H9 (cell line): ENCODE measurements around the gene PAQR9. TPM values are rescaled to one million over a fixed set of nuclear protein-coding genes. Genes with fewer than 3 reads are reported as not detected.

ENCODE experiments used
- DNase-seq: peaks from one replicate; pipeline ENCODE4 v3.0.0-alpha.2; 2017
- H2AFZ ChIP-seq: one replicate; pipeline ENCODE4 v1.6.1; 2013; ENCODE audit warnings: mild to moderate bottlenecking, low read length, control low read depth, moderate library complexity
- H2AK5ac ChIP-seq: 2 replicates; pipeline ENCODE4 v1.6.1; 2013; ENCODE audit warnings: low read length, control low read depth, mixed read lengths; ENCODE audit not compliant: insufficient read length
- H2BK120ac ChIP-seq: one replicate; pipeline ENCODE4 v1.6.1; 2013; ENCODE audit warnings: low read depth, mild to moderate bottlenecking, low read length, control low read depth, inconsistent platforms; ENCODE audit not compliant: poor library complexity, severe bottlenecking
- H2BK12ac ChIP-seq: 2 replicates; pipeline ENCODE4 v1.6.1; 2013; ENCODE audit warnings: low read length, control low read depth, mixed read lengths, low read depth; ENCODE audit not compliant: insufficient read length
- H2BK15ac ChIP-seq: 2 replicates; pipeline ENCODE4 v1.6.1; 2013; ENCODE audit warnings: low read depth, low read length, control low read depth
- H2BK20ac ChIP-seq: one replicate; pipeline ENCODE4 v1.6.1; 2013; ENCODE audit warnings: low read depth, mild to moderate bottlenecking, low read length, control low read depth, inconsistent platforms; ENCODE audit not compliant: poor library complexity, severe bottlenecking
- H2BK5ac ChIP-seq: 2 replicates; pipeline ENCODE4 v1.6.1; 2013; ENCODE audit warnings: low read length, control low read depth, mixed read lengths; ENCODE audit not compliant: insufficient read length
- H3K14ac ChIP-seq: 2 replicates; pipeline ENCODE4 v1.6.1; 2013; ENCODE audit warnings: low read length, control low read depth; ENCODE audit not compliant: insufficient read depth
- H3K18ac ChIP-seq: 2 replicates; pipeline ENCODE4 v1.6.1; 2013; ENCODE audit warnings: low read depth, mild to moderate bottlenecking, mixed read lengths, low read length, control low read depth; ENCODE audit not compliant: insufficient read length
- H3K23ac ChIP-seq: 2 replicates; pipeline ENCODE4 v1.6.1; 2013; ENCODE audit warnings: low read length, control low read depth, mixed read lengths, low read depth; ENCODE audit not compliant: insufficient read length
- H3K23me2 ChIP-seq: 2 replicates; pipeline ENCODE4 v1.6.1; 2013; ENCODE audit warnings: low read depth, mild to moderate bottlenecking, mixed read lengths, low read length, control low read depth; ENCODE audit not compliant: insufficient read length, poor library complexity, severe bottlenecking
- H3K27ac ChIP-seq: 2 replicates; pipeline ENCODE4 v1.5.1; 2013; ENCODE audit warnings: low read length, control low read depth, mixed read lengths, low read depth; ENCODE audit not compliant: insufficient read length
- H3K27me3 ChIP-seq: 2 replicates; pipeline ENCODE4 v1.6.1; 2013; ENCODE audit warnings: low read length, control low read depth, inconsistent platforms; ENCODE audit not compliant: insufficient read depth
- H3K4ac ChIP-seq: 2 replicates; pipeline ENCODE4 v1.6.1; 2013; ENCODE audit warnings: low read depth, mild to moderate bottlenecking, control low read depth, inconsistent platforms, low read length, moderate library complexity
- H3K4me1 ChIP-seq: 2 replicates; pipeline ENCODE4 v1.6.1; 2013; ENCODE audit warnings: low read length, control low read depth, inconsistent platforms; ENCODE audit not compliant: insufficient read depth
- H3K4me2 ChIP-seq: 2 replicates; pipeline ENCODE4 v1.6.1; 2013; ENCODE audit warnings: low read length, control low read depth, mixed read lengths; ENCODE audit not compliant: insufficient read length, insufficient read depth
- H3K56ac ChIP-seq: 2 replicates; pipeline ENCODE4 v1.6.1; 2013; ENCODE audit warnings: low read depth, mild to moderate bottlenecking, mixed read lengths, low read length, control low read depth; ENCODE audit not compliant: insufficient read length
- H3K79me1 ChIP-seq: 2 replicates; pipeline ENCODE4 v1.6.1; 2013; ENCODE audit warnings: low read depth, mild to moderate bottlenecking, moderate library complexity, low read length, control low read depth, inconsistent platforms; ENCODE audit not compliant: insufficient read depth, poor library complexity, severe bottlenecking
- H3K79me2 ChIP-seq: 2 replicates; pipeline ENCODE4 v1.6.1; 2013; ENCODE audit warnings: low read length, control low read depth, inconsistent platforms; ENCODE audit not compliant: insufficient read depth
- H3K9ac ChIP-seq: 2 replicates; pipeline ENCODE4 v1.6.1; 2013; ENCODE audit warnings: low read length, control low read depth, mixed read lengths; ENCODE audit not compliant: insufficient read length; ENCODE audit errors: extremely low read depth
- H3K9me3 ChIP-seq: one replicate; pipeline ENCODE4 v1.6.1; 2013; ENCODE audit warnings: low read depth, low read length, inconsistent platforms; ENCODE audit not compliant: control insufficient read depth
- H3T11ph ChIP-seq: one replicate; pipeline ENCODE4 v1.6.1; 2013; ENCODE audit warnings: mild to moderate bottlenecking, low read length, control low read depth, inconsistent platforms
- H4K20me1 ChIP-seq: one replicate; pipeline ENCODE4 v1.6.1; 2013; ENCODE audit not compliant: control insufficient read depth, insufficient read length, insufficient read depth
- H4K5ac ChIP-seq: 2 replicates; pipeline ENCODE4 v1.6.1; 2013; ENCODE audit warnings: low read depth, mild to moderate bottlenecking, mixed read lengths, low read length, control low read depth; ENCODE audit not compliant: insufficient read length
- H4K8ac ChIP-seq: replicated peaks from 2 replicates; pipeline ENCODE4 v1.6.1; 2013; ENCODE audit warnings: low read length, control low read depth, mixed read lengths, low read depth; ENCODE audit not compliant: insufficient read length
- H4K91ac ChIP-seq: 2 replicates; pipeline ENCODE4 v1.6.1; 2013; ENCODE audit warnings: low read depth, mild to moderate bottlenecking, moderate library complexity, mixed read lengths, low read length, control low read depth; ENCODE audit not compliant: insufficient read length
- H3K27ac Mint-ChIP-seq, 3 experiments: 2 replicates in 2 of 3; 3 replicates in 1 of 3; pipeline ENCODE4 v1.8.0; 2020 to 2021; ENCODE audit warnings: mixed read lengths in 3 of 3, mild to moderate bottlenecking in 1 of 3, moderate library complexity in 1 of 3
- H3K27me3 Mint-ChIP-seq: 2 replicates; pipeline ENCODE4 v1.8.0; 2021; ENCODE audit warnings: low read depth, mild to moderate bottlenecking, moderate library complexity, mixed read lengths
- H3K36me3 Mint-ChIP-seq, 3 experiments: 2 replicates in 2 of 3; 3 replicates in 1 of 3; pipeline ENCODE4 v1.8.0; 2020 to 2021; ENCODE audit warnings: low read depth in 3 of 3, mixed read lengths in 3 of 3; ENCODE audit not compliant: insufficient read depth in 1 of 3
- H3K4me1 Mint-ChIP-seq, 2 experiments: 2 replicates each; pipeline ENCODE4 v1.8.0; 2020; ENCODE audit warnings: mixed read lengths in 2 of 2
- H3K4me3 Mint-ChIP-seq, 2 experiments: 2 replicates in 1 of 2; 3 replicates in 1 of 2; pipeline ENCODE4 v1.8.0; 2020 to 2021; ENCODE audit warnings: mild to moderate bottlenecking in 2 of 2, mixed read lengths in 2 of 2, moderate library complexity in 1 of 2
- H3K9me3 Mint-ChIP-seq, 2 experiments: 2 replicates in 1 of 2; 3 replicates in 1 of 2; pipeline ENCODE4 v1.8.0; 2020; ENCODE audit warnings: mild to moderate bottlenecking in 2 of 2, mixed read lengths in 2 of 2, moderate library complexity in 1 of 2
- WGBS: extraction: QIAGEN DNeasy Blood & Tissue Kit; methylation state at CpG from one replicate; pipeline ENCODE4 v1.1.7; 2013; ENCODE audit warnings: missing lambda C conversion rate, low lambda C conversion rate, mixed read lengths; ENCODE audit not compliant: insufficient read length; ENCODE audit errors: extremely low coverage; 5-methylcytosine and 5-hydroxymethylcytosine counted together
- total RNA-seq: library from RNA; stranded (reverse); gene quantifications from 2 replicates; pipeline ENCODE4 v1.2.1, GENCODE V29; 2021
- TF ChIP-seq, protein P1 (sequence below): fragments of 200-600 bp; sonication (generic); conservative IDR thresholded peaks from 3 replicates; pipeline ENCODE4 v1.8.0; 2021; ENCODE audit warnings: antibody characterized with exemption, mild to moderate bottlenecking

The PAQR9 gene
- total RNA-seq, 1 experiment from 2014 or later, result 2.3 TPM

GRCh38 chr3:142945023-142945422, 18.5 kb downstream of the PAQR9 start:
- Histone ChIP-seq H2AFZ (no peak overlapping the region), H3K4me1 (no peaks in the 10 kb centered on the region), H4K91ac (no peak overlapping the region), H3K23me2 (no peaks in the 10 kb centered on the region), H3K27ac (no peak overlapping the region), H4K5ac (no peak overlapping the region), H3K14ac (no peak overlapping the region), H3K4ac (no peak overlapping the region), H2BK120ac (no peak overlapping the region), H3K27me3 (no peaks in the 10 kb centered on the region), H3K18ac (no peak overlapping the region), H3K23ac (no peak overlapping the region), H3K79me2 (no peaks in the 10 kb centered on the region), H2BK5ac (no peak overlapping the region), H2BK12ac (no peak overlapping the region), H2AK5ac (no peak overlapping the region), H3K56ac (no peak overlapping the region), H2BK15ac (no peak overlapping the region), H4K20me1 (no peaks in the 10 kb centered on the region), H3K4me2 (no peak overlapping the region), H3K9ac (no peak overlapping the region), H3K9me3 (no peaks in the 10 kb centered on the region), H3T11ph (no peak overlapping the region), H3K79me1 (no peaks in the 10 kb centered on the region), H2BK20ac (no peak overlapping the region), H4K8ac (no peak overlapping the region)
- Mint-ChIP-seq H3K27me3 (peaks cover 5% of the 10 kb centered on the region; the same call in 1 of the 2 replicates), H3K4me1 (peaks cover 6 to 9% of the 10 kb centered on the region in 2 experiments), H3K36me3 (no peaks in the 10 kb centered on the region), H3K4me3 (no peak overlapping the region), H3K9me3 (peaks cover 0 to 2% of the 10 kb centered on the region in 2 experiments; a peak in 2 of 5 replicates), H3K27ac (no peak overlapping the region)
- no CpG with 5 or more reads among the region's 4 CpGs for WGBS
- DNase-seq, result no peak
- TF ChIP-seq, protein P1, sequence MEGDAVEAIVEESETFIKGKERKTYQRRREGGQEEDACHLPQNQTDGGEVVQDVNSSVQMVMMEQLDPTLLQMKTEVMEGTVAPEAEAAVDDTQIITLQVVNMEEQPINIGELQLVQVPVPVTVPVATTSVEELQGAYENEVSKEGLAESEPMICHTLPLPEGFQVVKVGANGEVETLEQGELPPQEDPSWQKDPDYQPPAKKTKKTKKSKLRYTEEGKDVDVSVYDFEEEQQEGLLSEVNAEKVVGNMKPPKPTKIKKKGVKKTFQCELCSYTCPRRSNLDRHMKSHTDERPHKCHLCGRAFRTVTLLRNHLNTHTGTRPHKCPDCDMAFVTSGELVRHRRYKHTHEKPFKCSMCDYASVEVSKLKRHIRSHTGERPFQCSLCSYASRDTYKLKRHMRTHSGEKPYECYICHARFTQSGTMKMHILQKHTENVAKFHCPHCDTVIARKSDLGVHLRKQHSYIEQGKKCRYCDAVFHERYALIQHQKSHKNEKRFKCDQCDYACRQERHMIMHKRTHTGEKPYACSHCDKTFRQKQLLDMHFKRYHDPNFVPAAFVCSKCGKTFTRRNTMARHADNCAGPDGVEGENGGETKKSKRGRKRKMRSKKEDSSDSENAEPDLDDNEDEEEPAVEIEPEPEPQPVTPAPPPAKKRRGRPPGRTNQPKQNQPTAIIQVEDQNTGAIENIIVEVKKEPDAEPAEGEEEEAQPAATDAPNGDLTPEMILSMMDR, result no peak
